Urothelium cell line (cell line): ENCODE measurements around the gene EIF2S2.

ENCODE experiments used
- DNase-seq: peaks from one replicate; pipeline ENCODE4 v3.0.0; 2011; ENCODE audit warnings: low spot score, mixed read lengths
- FAIRE-seq: peaks from 2 replicates; lab custom pipeline; 2011; peaks lifted over from hg19 to GRCh38; lab: Jason Lieb, UNC

The EIF2S2 gene

DNA sequence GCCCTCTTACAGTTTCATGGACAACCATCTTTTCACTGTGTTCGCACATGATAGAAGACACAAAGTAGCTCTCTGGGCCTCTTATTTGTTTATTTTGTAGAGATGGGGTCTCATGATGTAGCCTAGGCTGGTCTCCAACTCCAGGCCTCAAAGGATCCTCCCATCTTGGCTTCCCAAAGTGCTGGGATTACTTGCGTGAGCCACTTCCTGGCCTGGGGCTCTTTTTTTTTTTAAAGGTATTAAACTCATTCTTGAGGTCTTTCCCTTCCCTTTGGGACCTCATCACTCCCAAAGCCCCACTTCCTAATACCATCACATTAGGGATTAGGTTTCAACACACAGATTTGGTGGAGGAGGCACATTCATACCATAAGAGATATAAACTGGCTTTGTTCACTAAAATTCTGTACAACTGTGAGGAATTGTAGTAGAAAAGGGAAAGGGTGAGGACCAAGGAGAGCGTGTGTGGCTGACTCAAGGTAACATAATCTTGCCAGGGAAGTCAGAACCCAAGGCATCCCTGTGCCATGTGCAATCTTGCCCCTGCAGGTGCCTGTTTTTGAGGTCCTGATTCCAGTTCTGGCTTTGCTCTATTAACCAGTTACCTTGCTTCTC is 45.5 kb downstream of the EIF2S2 start:
- DNase-seq, result no peak
- no peak for FAIRE-seq

DNA sequence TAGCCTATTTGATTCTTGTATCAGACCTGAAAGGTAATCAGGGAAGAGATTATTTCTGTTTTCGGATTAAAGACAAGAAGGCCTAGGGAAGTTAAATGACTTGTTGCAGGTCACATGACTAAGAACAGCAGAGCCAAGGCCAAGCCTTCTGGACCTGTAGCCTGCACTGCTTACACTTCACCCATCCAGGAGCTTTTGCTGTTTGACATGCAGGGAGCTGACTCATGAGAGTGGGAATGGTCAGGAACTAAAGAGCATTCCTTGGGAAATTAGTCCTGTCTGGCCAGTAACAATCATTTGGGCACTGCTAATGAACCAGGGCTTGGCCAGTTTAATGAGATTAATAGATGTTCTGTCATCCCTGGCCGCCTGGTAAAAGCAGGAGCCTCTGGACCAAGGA is 46.8 kb downstream of the EIF2S2 start:
- FAIRE-seq (no peak), DNase-seq (no peak)

DNA sequence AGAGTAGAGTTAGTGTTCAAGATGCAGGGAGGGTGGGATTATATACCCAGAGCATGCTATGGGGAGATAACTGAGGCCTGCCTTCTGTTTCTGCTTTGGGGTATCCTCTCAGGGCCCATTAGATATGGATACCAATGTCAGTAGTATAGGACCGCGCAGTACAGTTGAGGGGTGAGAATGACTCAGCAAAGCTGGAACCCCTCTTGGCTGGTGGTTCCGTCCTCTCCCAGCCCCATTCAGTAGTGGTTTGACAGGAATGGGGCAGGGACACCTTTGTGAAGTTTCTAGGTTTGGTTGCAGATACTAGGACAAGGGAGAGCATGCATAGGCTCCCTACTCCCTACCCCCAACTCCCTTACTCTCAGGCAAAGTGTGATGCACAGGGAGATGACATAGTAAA is 47.8 kb downstream of the EIF2S2 start:
- no peak for DNase-seq

DNA sequence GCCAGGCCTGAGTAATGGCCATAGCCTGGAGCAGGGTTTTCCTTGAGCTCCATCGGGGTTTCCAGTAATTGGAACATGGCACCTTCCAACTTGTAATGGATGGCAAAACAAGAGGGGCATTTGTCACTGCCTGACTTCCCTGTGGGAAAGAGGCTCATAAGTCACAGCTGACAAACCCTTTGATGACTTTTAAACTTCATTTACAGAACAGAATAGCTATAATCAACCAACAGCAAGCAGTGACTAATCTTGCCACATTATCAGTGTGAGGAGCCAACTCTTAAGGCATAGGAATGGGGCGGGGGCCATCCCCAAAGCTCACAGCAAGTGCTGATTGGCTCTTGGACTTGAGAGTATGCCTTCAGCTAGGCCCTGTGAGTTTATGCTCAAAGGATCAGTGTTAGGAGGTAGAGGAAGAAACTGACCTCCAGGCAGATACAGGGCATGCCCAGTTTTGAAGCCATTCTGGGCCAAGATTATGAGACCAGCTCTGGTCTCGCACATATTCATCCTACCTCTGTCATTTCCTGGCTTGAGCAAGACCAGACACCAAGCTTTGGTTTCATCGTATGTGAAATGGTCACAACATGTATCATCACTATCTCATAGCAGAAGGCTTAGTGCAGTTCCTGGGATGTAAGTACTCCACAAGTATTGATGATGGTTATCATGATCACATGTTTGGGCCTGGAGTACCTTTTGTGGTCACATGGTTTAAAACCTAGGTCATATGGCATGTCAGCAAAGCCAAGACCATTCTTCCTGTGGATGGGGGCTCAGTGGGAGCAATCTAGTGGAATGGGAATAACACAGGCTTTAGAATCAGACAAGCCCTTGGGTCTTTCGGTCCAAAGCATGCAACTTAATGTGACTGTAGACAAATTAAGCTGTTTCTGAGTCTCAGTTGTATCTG is 49.2 kb downstream of the EIF2S2 start:
- FAIRE-seq (no peak), DNase-seq (no peak)

More for the DNA sequence above, 47.8 kb downstream of the EIF2S2 start:
- no peak for FAIRE-seq

DNA sequence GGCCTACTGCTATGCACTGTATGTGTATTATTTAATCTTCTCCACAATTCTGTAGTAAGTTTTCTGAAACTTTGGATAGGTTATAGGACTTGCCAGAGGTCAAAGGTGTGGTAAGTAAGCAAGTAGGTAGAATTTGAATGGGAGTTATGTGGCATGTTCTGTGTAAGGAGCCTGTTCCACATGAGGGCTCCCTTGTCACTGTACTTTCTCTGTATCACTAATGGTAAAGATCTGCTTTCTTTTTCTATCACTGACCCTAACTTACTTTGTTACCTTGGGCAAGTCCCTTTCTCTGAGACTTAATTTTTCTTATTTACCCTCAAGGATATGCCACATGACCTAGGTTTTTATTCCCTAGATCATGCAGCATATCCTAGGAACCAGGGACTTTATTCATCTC is 50.3 kb downstream of the EIF2S2 start:
- no peak for FAIRE-seq
- DNase-seq, result no peak

DNA sequence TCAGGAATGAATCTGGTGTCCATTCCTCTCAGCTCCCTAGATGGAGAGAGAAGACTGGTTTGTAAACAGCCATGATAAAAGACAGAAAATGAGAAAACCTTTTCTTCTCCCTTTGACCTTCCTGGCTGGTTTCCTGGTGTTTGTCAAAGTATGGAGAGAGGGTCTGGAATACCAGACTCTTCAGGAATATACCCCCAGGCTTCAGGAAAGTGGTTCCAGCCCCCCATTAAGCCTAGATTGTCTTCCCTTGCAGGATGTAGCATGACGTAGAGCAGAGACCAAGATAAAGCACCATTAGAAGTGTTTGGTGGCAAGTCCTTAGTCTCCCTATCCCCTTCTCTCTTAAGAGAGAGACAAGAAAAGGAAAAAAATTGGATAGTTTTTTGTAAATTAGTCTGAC is 51.1 kb downstream of the EIF2S2 start:
- DNase-seq (no peak), FAIRE-seq (no peak)

DNA sequence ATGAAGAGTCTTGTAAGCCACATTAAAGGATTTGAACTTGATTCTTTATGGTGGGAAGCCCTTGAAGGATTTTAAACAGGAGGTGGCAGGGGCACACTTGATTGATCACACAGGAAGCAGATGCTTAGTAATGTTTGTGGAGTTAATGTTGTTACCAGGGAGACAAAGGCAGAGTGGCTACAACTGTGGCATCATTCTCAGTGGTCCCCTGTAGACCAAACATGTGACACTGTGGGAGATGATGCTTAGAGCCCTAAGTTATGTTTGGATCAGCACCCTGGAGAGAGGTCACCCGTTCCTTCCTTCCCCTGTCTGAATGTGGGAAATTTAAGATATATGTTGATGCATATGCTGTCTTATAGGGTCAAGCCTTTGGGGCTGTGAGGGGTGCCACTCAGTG is 53.2 kb downstream of the EIF2S2 start:
- DNase-seq (no peak), FAIRE-seq (no peak)

DNA sequence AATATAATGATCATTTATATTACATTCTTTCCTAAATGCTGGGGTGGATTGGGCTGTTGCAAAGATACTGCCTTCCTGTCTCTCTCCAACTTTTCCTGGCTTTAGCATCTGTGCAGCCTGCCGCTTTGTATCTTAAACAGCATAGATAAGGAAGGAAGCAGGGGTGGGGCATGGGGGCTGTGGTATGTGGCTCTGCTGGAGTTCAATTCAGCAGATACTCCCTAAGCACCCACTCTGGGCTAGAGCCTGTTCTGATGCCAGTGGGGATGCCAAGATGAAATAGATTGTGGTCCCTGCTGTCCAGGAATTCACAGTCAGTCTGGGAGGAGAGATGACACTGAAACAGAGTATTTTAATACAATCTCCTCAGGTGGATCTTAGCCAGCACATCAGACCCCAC is 56.8 kb downstream of the EIF2S2 start:
- no peak for DNase-seq
- FAIRE-seq, result no peak

DNA sequence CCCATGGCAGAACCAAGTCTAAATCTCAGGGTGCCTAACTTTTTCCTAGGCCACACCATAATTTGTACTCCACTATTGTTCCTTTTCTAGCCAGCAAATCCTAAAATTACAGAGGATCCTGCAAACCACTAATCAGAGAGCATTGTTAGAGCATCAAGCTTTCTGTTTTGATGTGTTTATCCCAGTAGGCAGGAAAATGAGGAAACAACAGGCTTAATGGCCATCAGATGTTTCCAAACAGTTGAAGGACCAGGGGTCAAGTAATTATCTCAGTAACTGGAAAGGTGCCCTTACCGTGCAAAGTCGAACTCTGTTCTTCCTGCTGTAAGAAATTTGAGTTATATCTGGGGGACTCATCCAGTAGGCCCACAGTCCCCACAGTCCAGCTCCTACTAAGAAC is 59.6 kb downstream of the EIF2S2 start:
- FAIRE-seq (no peak), DNase-seq (no peak)

DNA sequence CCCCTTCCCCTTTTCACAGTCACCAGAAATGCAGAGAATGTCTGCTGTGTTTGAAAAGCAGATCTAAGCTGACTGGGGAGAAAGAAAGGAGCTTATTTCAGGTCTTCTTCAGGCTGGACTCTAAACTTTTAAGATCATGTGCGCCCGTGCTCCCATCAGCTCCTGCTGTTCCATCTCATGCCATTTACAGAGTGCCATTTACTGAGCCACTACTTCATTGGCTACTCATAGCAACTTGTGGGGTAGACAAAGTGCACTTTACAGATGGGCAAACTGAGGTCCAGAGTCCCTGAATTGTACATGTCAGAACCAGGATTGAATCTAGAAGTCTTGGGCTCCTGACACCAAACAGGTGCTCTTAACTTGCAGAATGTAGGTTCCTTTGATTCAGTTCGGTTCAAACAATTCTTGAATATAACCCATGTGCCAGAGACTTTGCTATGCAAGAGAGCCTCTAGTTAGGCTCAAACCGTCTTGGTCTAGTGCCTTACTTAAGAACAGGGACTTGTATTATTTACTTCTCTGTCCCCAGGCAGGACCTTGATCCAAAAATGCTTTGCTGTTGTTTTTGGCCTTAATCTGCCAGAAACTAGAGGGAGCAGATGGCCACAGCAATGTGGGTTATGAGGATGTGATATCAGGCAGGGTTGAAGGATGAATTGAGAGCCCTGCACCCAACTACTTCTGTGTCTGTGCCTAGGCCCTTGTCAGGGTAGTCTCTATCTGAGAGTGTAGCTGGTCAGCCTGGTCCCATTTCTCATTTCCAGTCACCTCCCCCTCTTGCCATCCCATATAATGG is 61.9 kb downstream of the EIF2S2 start:
- FAIRE-seq (no peak), DNase-seq (no peak)

DNA sequence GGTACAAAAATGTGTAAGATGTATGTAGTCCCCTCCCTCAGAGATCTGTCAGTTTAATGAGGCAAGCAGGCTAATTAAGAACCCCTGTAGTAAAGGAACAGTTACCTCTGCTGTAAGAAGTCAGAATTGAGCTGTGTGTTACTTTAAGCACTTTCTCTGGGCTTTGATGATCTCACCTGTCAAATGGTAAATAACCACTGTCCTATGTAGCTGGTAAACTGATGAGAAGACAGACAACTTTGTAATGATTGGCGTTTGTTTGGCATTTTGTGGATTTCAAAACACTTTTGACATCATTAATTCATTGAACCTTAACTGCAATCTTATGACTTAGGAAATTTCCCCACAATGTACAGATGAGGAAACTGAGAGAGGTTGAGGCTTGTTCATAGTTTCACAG is 62.7 kb downstream of the EIF2S2 start:
- no peak for FAIRE-seq
- DNase-seq, result no peak

DNA sequence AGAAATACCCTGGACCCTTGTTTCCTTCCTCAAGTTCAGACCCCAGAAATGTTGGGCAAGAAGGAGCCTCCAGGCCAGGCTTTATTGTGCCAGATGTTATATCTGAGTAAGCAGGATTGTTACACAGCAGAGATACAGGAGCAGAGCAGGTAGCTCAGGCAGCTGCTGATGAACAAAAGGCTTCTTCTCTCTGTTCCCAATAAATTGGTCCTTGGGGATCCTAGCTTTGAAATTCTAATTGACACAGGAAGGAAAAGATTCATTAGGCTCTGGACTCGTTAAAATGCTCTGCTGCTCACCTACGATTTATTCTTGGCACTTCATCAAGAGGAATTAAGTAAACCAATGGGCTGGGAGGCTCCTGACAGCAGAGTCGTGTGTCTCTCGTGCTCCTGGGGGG is 64.1 kb downstream of the EIF2S2 start:
- FAIRE-seq (no peak), DNase-seq (no peak)

DNA sequence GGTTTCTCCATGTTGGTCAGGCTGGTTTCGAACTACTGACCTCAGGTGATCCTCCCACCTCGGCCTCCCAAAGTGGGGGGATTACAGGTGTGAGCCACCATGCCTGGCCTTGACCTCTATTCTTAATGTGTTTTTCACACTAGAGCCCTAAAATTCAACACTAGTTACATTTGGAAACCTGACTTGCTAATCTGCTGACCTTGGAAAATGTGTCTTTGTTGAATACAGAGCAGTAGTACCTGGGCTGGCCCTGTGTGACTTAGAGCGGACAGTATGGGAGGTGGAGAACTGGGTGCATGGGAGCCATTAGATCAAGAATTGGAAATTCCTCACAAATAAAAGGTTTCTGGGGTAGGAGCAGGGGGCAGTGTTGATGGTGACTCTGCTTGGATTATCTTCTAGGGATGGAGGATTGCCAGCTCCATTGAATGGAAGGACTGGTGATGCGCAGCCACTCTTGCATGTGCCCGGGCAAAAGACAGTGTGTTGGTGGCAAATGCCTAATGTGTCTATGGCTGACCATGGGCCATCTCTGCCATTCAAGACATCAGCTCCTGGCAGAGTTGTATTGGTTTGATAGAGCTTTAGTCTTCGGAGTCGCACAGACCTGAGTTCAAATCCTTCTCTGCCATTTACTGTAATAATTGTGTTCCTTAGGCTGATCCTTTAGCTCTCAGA is 64.9 kb downstream of the EIF2S2 start:
- DNase-seq (no peak), FAIRE-seq (no peak)

DNA sequence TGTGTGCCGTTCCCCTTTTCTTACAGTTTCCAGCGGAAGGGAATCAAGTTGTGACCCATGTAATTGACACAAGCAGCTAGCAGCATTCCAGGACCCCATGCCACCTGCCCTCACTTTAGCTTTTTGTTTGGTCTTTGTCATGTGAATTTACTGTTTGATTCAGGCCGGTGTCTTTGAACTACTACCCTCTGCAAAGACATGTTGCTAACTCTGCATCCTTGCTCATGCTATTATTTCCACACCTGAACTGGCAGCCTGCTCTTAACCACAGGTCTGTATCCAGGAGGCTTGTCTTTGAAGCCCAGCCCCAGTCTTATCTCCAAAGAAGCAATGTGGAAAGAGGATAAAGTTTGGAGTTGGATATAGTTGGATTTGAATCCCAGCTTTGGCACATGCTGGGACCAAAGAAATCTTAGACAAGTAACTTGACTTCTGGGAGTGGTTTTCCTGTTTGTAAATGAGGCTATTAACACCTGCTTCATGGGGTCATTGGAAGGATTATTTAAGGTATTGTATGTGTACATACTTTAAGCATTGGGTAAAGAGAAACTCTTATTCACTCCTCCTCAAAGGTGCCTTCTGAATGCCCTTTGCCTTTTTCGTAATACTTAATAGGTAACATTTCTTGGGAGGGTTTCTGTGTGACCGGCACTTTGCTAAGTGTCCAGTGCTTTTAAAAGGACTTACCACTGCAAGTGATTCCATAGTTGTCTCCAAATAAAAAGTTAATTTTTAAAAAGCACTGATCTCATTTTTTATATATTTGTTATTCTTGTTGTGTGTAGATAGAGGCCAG is 65.9 kb downstream of the EIF2S2 start:
- no peak for DNase-seq
- FAIRE-seq, result no peak

DNA sequence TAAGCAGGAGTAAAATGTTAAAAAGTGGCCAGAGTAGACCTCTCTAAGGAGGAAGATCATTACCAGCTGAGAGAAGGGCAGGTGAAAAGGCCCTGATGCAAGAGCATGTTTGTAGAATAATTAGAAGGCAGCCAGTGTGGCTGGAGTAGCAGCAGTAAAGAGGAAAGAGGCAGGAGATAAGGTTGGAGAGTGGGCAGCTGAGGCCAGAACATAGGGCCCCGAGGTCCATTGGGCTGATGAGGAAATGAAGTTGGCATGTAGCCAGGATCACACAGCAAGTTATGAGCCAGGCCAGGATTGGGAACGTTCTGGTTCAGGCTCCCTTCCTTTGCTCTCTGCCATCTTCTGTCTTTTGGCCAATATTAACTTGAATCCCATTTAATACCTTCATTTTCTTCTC is 66.7 kb downstream of the EIF2S2 start:
- FAIRE-seq, result no peak

DNA sequence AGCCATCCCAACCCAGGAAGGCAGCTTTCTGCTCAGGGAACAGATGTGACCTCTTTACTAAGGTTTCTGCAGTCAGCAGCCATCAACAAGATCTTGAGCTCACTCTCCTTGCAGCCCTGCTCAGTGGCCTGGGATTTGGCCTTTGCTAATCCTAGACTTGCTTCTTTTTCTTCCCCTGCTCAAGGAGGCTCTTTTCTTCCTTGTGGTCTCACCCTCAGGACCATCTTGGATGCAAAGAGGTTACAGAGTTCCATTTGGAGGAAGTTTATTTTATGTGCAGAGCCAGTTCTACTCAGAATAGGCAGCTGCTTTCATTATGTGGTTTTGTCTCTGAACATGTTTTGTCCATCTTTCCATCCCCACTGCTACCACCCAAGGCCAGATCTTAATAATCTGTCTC is 69.0 kb downstream of the EIF2S2 start:
- FAIRE-seq (no peak), DNase-seq (no peak)

More for the DNA sequence above, 66.7 kb downstream of the EIF2S2 start:
- DNase-seq, result no peak

DNA sequence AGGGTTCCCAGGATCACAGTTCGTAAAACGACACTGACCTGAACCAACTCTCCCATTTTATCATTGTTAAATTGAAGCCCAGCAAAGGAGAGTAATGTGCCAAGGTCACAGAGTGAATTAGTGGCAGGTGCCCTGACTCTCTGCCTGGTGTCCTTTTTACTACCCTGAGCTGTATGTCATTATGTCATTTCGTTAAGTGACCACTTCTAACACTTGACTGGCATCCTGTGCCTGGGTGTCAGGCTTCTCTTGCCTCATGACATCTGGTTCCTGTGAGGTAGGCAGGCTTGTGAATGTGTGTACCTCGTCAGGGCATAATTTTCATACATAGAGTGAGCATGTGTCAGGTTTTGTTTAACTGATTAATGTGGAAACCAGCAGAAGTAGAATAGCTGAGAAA is 69.8 kb downstream of the EIF2S2 start:
- FAIRE-seq (no peak), DNase-seq (no peak)

DNA sequence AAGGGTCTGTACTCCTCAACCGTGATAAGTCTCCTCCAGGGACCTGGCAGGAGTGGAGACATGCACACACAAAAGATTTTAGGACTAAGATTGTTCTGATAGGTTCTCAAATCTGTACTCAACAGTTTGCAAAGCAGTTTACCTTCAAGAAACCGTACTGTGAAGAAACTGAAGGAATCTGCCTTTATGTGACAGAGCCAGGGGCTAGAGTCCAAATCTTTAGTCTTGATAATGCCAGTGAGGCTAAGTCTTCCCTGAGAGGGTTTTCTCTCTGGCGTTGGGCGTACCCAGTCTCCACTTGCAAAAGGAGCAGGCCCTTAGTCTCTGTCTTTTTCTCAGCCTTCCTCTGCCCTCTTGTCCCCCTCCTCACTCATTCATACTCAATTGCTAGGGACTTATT is 70.8 kb downstream of the EIF2S2 start:
- DNase-seq, result no peak
- FAIRE-seq, result no peak

DNA sequence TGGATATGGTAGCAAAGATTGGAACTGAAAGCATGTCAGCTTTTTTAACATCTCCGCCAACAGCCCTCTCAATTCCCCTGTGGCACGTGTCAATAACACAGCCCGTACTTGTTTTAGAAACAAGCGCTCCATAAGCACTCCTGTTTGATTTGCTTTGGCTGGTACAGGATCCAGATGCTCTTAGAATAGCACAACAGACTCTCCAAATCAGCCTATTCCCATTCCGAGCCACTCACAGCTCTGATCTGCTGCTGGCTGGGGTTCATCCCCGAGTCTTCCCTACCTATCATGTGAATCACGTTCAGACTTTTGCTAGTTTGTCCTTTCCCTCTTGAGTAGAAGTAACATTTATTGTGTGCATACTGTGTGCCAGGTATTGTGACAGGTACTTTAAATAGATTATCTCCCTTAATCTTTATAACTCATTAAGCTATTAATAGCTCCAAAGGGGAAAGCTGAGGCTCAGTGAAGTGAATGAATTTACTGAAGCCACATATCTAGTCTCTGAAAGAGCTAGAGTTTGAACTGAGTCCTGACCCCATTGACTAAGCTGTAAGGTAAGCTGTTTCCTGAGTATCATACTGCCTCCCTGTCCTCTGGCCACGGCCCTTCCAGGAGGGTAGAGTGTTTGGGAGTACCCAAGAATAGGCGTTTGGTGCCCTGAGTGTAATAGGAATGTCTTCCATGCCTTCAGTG is 71.6 kb downstream of the EIF2S2 start:
- DNase-seq (no peak), FAIRE-seq (no peak)
